ENCODE results near the gene ZMYM3.
"Not testable (repeated sequence)": the region's sequence is repeated elsewhere in the genome, so short reads cannot be mapped to it uniquely, and the experiment has no call there.

DNA sequence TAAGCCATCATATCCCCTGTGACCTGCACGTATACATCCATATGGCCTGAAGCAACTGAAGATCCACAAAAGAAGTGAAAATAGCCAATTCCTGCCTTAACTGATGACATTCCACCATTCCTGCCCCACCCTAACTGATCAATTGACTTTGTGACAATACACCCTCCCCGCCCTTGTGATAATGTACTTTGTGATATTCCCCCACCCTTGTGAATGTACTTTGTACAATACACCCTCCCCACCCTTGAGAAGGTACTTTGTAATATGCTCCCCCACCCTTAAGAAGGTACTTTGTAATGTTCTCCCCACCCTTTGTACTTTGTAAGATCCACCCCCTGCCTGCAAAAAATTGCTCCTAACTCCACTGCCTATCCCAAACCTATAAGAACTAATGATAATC, 18.4 kb upstream of the ZMYM3 start:
- TF ChIP-seq, protein P1, sequence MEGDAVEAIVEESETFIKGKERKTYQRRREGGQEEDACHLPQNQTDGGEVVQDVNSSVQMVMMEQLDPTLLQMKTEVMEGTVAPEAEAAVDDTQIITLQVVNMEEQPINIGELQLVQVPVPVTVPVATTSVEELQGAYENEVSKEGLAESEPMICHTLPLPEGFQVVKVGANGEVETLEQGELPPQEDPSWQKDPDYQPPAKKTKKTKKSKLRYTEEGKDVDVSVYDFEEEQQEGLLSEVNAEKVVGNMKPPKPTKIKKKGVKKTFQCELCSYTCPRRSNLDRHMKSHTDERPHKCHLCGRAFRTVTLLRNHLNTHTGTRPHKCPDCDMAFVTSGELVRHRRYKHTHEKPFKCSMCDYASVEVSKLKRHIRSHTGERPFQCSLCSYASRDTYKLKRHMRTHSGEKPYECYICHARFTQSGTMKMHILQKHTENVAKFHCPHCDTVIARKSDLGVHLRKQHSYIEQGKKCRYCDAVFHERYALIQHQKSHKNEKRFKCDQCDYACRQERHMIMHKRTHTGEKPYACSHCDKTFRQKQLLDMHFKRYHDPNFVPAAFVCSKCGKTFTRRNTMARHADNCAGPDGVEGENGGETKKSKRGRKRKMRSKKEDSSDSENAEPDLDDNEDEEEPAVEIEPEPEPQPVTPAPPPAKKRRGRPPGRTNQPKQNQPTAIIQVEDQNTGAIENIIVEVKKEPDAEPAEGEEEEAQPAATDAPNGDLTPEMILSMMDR (IDR thresholded peaks at IDR 0.05), result not testable (repeated sequence)
- not testable (repeated sequence) for TF ChIP-seq POLR2A, POLR2AphosphoS5 (IDR thresholded peaks at IDR 0.05)
